ENCODE measurements around the gene TLCD1.
"Not testable (repeated sequence)": the region's sequence is repeated elsewhere in the genome, so short reads cannot be mapped to it uniquely, and the experiment has no call there.

The TLCD1 gene

GRCh38 chr17:28729950-28730330 lies 3.9 kb upstream of the TLCD1 start:
- DNase-seq (ENCODE audit: low read depth in 3 of 3, low spot score in 1 of 3): no peak

- peak; percentile 92 to 98 (median 94) for DNase-seq (ENCODE audit: low read depth in 3 of 3, low spot score in 1 of 3)
Measured at GRCh38 chr17:28728364-28729200, 2.5 kb upstream of the TLCD1 start, which contains the start of gene NEK8. Gene NEK8 (plus strand): TSS chr17:28728788. CDS start chr17:28728814, 26 bp downstream.

- DNase-seq (ENCODE audit: low read depth in 3 of 3, low spot score in 1 of 3): peak; percentile 74 to 85 (median 82)
Measured at GRCh38 chr17:28726627-28727491, 826 bp upstream of the TLCD1 start.

- peak in 1 of 3 donors; percentile 47 for DNase-seq (ENCODE audit: low read depth in 3 of 3, low spot score in 1 of 3)
Measured at GRCh38 chr17:28725660-28726225, 290 bp downstream of the TLCD1 start.

- DNase-seq (ENCODE audit: low read depth in 3 of 3, low spot score in 1 of 3): no peak
Measured at GRCh38 chr17:28725166-28725659, 820 bp downstream of the TLCD1 start.

GRCh38 chr17:28724500-28725165 lies 1.4 kb downstream of the TLCD1 start:
- no peak for DNase-seq (ENCODE audit: low read depth in 3 of 3, low spot score in 1 of 3)

GRCh38 chr17:28723836-28724499 lies 2.1 kb downstream of the TLCD1 start:
- DNase-seq (ENCODE audit: low read depth in 3 of 3, low spot score in 1 of 3): not testable (repeated sequence)

GRCh38 chr17:28723159-28723835 lies 2.7 kb downstream of the TLCD1 start:
- no peak for DNase-seq (ENCODE audit: low read depth in 3 of 3, low spot score in 1 of 3)

GRCh38 chr17:28722417-28723158 lies 3.4 kb downstream of the TLCD1 start:
- DNase-seq (ENCODE audit: low read depth in 3 of 3, low spot score in 1 of 3): no peak

GRCh38 chr17:28720997-28721329 lies 5.1 kb downstream of the TLCD1 start:
- DNase-seq (ENCODE audit: low read depth in 3 of 3, low spot score in 1 of 3): not testable (repeated sequence)

GRCh38 chr17:28720247-28720996 lies 5.6 kb downstream of the TLCD1 start:
- DNase-seq (ENCODE audit: low read depth in 3 of 3, low spot score in 1 of 3): no peak

- no peak for DNase-seq (ENCODE audit: low read depth in 3 of 3, low spot score in 1 of 3)
Measured at GRCh38 chr17:28719021-28719433, 7.0 kb downstream of the TLCD1 start.

GRCh38 chr17:28718333-28719020 lies 7.6 kb downstream of the TLCD1 start:
- no peak for DNase-seq (ENCODE audit: low read depth in 3 of 3, low spot score in 1 of 3)

- no peak for DNase-seq (ENCODE audit: low read depth in 3 of 3, low spot score in 1 of 3)
Measured at GRCh38 chr17:28717578-28718332, 8.3 kb downstream of the TLCD1 start, which contains the start of gene RAB34. Gene RAB34 (minus strand): TSS chr17:28717868. CDS start chr17:28717266, 602 bp downstream.

- no peak for DNase-seq (ENCODE audit: low read depth in 3 of 3, low spot score in 1 of 3)
Measured at GRCh38 chr17:28716740-28717577, 9.1 kb downstream of the TLCD1 start.

- DNase-seq (ENCODE audit: low read depth in 3 of 3, low spot score in 1 of 3): no peak
Measured at GRCh38 chr17:28715217-28715616, 10.8 kb downstream of the TLCD1 start.

Data from stimulated activated CD4-positive, alpha-beta T cell treated with anti-CD3 and anti-CD28 coated beads, TNF-alpha, amount 100 ng/mL, for 1 hour (primary cell).